Activated CD8-positive, alpha-beta memory T cell treated with anti-CD3 and anti-CD28 coated beads, Interleukin-2, amount 10 ng/mL, durations not matched to agents 7 days and 5 days (primary cell): ENCODE results near the gene PTPRT. TPM values are rescaled to one million over a fixed set of nuclear protein-coding genes. Genes with fewer than 3 reads are reported as not detected.

Source experiments
- ATAC-seq: fragments of 150-1000 bp; cut with Tn5 transposase; one replicate; pipeline ENCODE4 v1.10.0; 2021; ENCODE audit warnings: moderate library complexity
- CTCF ChIA-PET: fragments of 350-600 bp; sonication (Branson Sonifier 250); formaldehyde crosslinking; loops from one replicate; lab custom pipeline; 2021; ENCODE audit warnings: antibody characterized with exemption; lab: Charles Lee
- DNase-seq: peaks from one replicate; pipeline ENCODE4 v3.0.0-alpha.2; 2020
- H3K27ac Mint-ChIP-seq: one replicate; pipeline ENCODE4 v1.8.0; 2021; ENCODE audit warnings: mild to moderate bottlenecking, mixed read lengths
- H3K27me3 Mint-ChIP-seq: one replicate; pipeline ENCODE4 v1.8.0; 2021; ENCODE audit warnings: mixed read lengths
- H3K36me3 Mint-ChIP-seq: one replicate; pipeline ENCODE4 v1.8.0; 2021; ENCODE audit warnings: mild to moderate bottlenecking, mixed read lengths
- H3K4me1 Mint-ChIP-seq: one replicate; pipeline ENCODE4 v1.8.0; 2021; ENCODE audit warnings: mixed read lengths
- H3K4me3 Mint-ChIP-seq: one replicate; pipeline ENCODE4 v1.8.0; 2021; ENCODE audit warnings: mild to moderate bottlenecking, moderate library complexity, mixed read lengths
- H3K9me3 Mint-ChIP-seq: one replicate; pipeline ENCODE4 v1.8.0; 2022; ENCODE audit warnings: low read depth, mixed read lengths
- total RNA-seq, 2 experiments: library from RNA; stranded (reverse); gene quantifications; one replicate each; pipeline ENCODE4 v1.2.3, GENCODE V29; 2021

PTPRT gene
- total RNA-seq, 2 experiments from 2014 or later = not detected

DNA sequence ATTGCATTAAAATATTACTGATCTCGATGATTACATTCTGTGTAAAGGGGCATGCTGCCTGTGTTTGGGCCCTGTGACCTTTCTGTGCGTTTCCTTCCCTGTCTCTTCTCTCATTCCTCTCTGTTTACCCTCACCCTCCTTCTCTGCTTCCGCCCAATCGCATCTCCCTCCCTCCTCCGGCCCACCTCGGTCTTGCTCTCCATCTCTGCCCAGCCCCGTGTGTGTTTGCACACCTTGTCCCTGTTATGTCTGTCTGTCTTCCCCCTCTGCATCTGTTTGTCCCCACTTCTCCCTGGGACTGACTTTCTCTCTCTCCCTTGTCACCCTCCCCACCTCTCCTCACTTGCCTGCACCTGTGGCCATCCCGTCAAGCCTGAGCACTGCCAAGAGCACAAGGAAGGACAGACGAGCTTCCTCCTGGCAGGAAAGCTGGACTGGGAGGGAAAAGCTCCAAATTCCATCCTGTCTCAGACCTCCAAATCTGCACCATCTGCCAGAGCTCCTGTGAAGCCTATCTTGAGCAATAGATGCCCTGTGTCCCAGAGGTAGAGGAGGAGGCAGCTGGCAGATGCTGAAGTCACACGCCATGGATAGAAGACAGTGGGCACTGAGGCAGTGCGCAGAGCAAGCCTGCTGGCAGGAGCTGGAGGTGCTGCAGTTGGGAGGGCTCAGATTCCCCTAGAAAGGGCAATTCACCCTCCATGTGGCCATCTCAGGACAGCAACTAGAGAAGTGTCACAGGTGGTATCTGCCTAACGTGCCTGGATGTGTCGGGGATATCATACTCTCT is 172.3 kb downstream of the PTPRT start:
- H3K9me3 Mint-ChIP-seq = no peaks in the 10 kb centered on the region
- no peaks in the 10 kb centered on the region for H3K36me3 Mint-ChIP-seq
- no peaks in the 10 kb centered on the region for H3K4me1 Mint-ChIP-seq
- H3K27ac Mint-ChIP-seq = no peak overlapping the region
- CTCF ChIA-PET = no interaction called here
- ATAC-seq (no peak), DNase-seq (no peak)
- no peak overlapping the region for H3K4me3 Mint-ChIP-seq
- no peaks in the 10 kb centered on the region for H3K27me3 Mint-ChIP-seq

DNA sequence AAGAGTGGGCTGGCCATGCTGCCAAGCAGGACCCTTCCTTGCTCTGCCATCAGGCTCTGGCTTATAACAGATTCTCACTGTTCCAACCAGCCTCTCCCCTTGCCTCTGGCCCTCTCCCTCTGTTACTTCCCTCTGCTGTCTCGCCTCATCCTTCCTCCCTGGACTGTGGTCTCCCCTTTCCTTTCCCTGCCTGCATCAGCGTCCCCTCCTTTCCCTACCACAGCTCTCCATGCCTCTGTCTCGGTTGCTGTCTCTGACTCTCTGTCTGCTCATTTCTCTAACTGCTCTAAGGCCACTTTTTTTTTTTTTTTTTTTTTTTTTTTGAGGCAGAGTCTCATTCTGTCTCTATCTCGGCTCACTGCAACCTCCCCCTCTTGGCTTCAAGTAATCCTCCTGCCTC is 173.4 kb downstream of the PTPRT start:
- DNase-seq = no peak
- ATAC-seq = no peak
- Mint-ChIP-seq H3K4me1 (no peaks in the 10 kb centered on the region), H3K9me3 (no peaks in the 10 kb centered on the region), H3K36me3 (no peaks in the 10 kb centered on the region), H3K27me3 (no peaks in the 10 kb centered on the region), H3K27ac (no peak overlapping the region), H3K4me3 (no peak overlapping the region)
- CTCF ChIA-PET = no interaction called here

DNA sequence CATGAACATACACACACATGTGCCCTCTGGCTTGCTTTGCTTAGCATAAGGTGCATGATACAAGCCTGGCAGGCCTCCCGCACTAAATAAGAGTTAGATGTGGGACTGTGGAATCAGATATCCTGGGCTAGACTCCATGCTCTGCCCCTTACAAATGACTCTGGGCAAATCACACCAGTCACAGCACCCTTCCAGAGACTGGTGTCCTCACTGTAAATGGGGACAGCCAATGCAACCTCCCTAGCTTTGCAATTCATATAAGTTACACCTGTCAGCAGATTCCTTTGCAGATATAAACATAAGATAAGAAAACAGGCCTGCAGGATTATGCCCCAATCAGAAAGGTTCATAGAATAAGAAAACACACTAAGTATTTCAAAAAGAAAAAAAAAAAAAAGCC is 174.1 kb downstream of the PTPRT start:
- no peak overlapping the region for H3K4me3 Mint-ChIP-seq
- no peaks in the 10 kb centered on the region for H3K4me1 Mint-ChIP-seq
- H3K27ac Mint-ChIP-seq = no peak overlapping the region
- no peaks in the 10 kb centered on the region for H3K27me3 Mint-ChIP-seq
- CTCF ChIA-PET = no interaction called here
- no peaks in the 10 kb centered on the region for H3K36me3 Mint-ChIP-seq
- ATAC-seq (no peak), DNase-seq (no peak)
- H3K9me3 Mint-ChIP-seq = no peaks in the 10 kb centered on the region

DNA sequence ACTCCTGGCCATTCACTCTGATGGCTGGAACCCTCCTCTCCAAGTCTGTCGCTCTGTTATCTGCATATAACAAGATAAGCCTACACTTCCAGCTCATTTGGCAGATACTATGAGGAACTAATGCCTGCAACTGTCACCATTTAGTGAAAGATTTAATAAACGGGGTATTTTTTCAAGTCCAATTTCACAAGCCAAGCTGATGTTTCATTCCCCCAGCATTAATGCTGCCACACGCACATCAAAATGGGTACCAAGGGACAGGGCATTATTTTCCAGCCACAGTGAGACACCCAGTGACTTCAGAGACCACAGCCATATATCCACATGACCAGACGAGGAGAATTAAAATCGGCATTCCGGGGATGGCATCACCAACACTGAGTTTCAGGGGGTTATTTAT is 175.5 kb downstream of the PTPRT start:
- Mint-ChIP-seq H3K4me1 (no peaks in the 10 kb centered on the region), H3K9me3 (peaks cover 9% of the 10 kb centered on the region), H3K27ac (no peak overlapping the region), H3K4me3 (no peak overlapping the region), H3K27me3 (no peaks in the 10 kb centered on the region), H3K36me3 (no peaks in the 10 kb centered on the region)
- CTCF ChIA-PET = no interaction called here
- DNase-seq = no peak
- ATAC-seq = no peak

DNA sequence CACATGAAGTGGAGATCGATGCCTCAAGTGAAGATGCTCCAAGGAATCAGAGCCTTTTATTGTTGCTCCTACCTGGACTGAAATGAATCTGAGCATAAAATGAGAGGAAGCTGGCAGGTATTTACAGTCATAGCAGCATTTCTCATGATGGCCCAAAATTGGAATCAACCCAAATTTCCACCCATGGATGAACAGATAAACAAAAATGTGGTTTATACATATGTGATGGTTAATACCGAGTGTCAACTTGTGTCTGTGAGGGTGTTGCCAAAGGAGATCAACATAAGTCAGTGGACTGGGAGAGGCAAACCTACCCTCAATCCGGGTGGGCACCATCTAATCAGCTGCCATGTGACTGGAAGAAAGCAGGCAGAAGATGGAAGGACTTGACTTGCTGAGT is 178.2 kb downstream of the PTPRT start:
- no peaks in the 10 kb centered on the region for H3K36me3 Mint-ChIP-seq
- no peak for ATAC-seq
- peaks cover 9% of the 10 kb centered on the region for H3K9me3 Mint-ChIP-seq
- H3K27ac Mint-ChIP-seq = no peak overlapping the region
- no peaks in the 10 kb centered on the region for H3K4me1 Mint-ChIP-seq
- CTCF ChIA-PET = no interaction called here
- no peak overlapping the region for H3K4me3 Mint-ChIP-seq
- H3K27me3 Mint-ChIP-seq = no peaks in the 10 kb centered on the region
- no peak for DNase-seq

DNA sequence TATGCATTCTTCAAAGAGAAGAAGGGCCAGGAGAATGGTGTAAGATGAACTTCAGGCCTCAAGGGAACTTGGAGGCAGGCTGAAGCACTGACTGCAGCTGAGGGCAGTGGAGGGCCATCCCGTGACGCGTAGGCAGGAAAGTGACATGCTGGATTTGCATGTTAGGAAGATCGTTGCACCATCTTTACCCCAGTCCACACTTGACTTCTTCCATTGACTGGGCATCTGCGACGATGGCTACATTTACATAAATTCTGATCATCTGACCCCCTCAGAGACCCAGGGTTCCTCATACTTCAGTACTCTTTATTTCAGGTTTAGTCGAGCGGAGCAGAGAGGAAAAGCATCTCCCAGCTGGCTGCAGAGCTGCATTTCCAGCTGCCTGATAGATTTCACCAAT is 180.2 kb downstream of the PTPRT start:
- H3K27me3 Mint-ChIP-seq = no peaks in the 10 kb centered on the region
- ATAC-seq = no peak
- peaks cover 9% of the 10 kb centered on the region for H3K9me3 Mint-ChIP-seq
- DNase-seq = no peak
- H3K4me3 Mint-ChIP-seq = no peak overlapping the region
- no peaks in the 10 kb centered on the region for H3K36me3 Mint-ChIP-seq
- H3K4me1 Mint-ChIP-seq = no peaks in the 10 kb centered on the region
- CTCF ChIA-PET = no interaction called here
- no peak overlapping the region for H3K27ac Mint-ChIP-seq

DNA sequence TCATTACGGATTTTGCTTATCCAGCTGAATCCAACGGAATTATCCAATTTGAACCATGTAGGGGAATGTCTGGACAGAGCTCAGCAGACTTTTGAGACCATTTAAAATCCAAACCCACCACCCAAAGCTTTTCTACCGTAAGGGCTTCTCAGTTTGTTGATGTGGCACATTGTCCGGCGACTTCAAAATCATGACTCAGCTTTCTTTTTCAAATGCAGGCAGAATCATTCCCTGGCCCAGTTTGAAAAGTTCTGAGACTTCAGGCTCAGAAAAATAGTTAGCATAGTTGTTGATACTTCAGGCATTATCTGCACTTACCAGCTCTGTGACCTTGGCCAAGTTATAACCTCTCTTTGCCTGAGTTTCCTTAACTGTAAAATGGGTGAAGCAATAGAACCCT is 182.2 kb downstream of the PTPRT start:
- CTCF ChIA-PET = no interaction called here
- no peaks in the 10 kb centered on the region for H3K36me3 Mint-ChIP-seq
- no peak overlapping the region for H3K4me3 Mint-ChIP-seq
- H3K9me3 Mint-ChIP-seq = peaks cover 9% of the 10 kb centered on the region
- H3K27me3 Mint-ChIP-seq = no peaks in the 10 kb centered on the region
- no peaks in the 10 kb centered on the region for H3K4me1 Mint-ChIP-seq
- H3K27ac Mint-ChIP-seq = no peak overlapping the region
- no peak for ATAC-seq
- DNase-seq = no peak

DNA sequence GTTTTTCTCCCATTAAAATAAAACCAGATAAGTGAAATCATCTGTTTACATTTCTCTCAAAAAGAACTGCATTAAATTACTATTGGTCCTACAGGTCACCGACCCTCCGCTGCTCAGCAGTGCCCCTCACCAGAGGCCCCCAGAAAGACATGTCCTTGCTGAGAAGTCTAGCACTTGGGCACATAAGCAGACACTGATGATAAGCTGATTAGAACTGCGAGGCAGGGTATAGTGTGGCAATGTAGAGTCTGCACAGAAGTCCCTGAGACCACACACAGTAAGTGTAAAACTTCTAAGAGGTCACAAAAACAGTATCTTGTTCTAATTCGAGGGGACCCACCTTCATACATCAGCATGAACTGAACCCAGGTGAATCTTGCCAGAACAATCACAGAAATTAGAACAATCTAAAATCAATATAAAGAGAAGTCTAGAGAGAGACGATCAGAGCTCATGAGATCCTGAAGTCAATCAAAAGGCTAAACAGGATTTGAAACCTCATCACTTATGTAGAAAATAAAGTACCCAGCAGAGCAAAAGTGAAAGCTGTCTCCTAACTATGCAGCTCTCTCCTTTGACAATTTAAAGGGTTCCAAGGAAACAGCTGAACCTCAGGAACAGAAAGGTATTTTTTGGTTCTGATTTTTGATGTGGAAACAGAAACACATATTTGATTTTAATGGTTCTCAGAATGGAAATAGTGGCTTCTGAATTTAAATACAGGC is 182.9 kb downstream of the PTPRT start:
- Mint-ChIP-seq H3K36me3 (no peaks in the 10 kb centered on the region), H3K27ac (no peak overlapping the region), H3K4me1 (no peaks in the 10 kb centered on the region), H3K4me3 (no peak overlapping the region), H3K27me3 (no peaks in the 10 kb centered on the region), H3K9me3 (peaks cover 9% of the 10 kb centered on the region)
- DNase-seq (no peak), ATAC-seq (no peak)
- CTCF ChIA-PET = no interaction called here

DNA sequence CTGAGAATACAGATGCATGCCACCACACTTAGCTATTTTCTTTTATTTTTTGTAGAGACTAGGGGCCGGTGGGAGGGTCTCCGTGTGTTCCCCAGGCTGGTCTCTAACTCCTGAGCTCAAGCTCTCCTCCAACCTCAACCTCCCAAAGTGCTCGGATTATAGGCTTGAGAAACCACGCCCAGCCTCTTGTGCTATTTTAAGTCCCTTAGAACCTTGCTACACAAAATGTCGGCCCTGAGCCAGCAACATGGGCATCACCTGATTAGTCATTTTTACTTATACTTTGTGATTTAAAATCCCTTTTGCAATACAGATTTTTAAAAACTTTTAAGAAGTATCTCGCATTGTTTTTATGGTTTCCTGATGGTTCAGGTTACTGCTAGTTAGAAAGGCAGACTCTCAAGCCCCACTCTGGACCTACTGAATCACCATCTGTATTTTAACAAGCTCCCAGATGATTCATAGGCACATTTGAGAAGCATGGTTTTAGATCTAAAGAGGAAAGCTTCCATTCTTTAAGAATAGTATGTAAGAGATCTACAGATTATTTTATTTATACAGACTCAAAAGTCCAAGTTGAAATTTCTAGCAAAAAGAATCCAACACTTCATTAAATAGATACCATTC is 186.3 kb downstream of the PTPRT start:
- H3K4me3 Mint-ChIP-seq = no peak overlapping the region
- no peak for ATAC-seq
- no peaks in the 10 kb centered on the region for H3K9me3 Mint-ChIP-seq
- no peaks in the 10 kb centered on the region for H3K4me1 Mint-ChIP-seq
- CTCF ChIA-PET = no interaction called here
- no peak overlapping the region for H3K27ac Mint-ChIP-seq
- H3K27me3 Mint-ChIP-seq = no peaks in the 10 kb centered on the region
- DNase-seq = no peak
- H3K36me3 Mint-ChIP-seq = no peaks in the 10 kb centered on the region

DNA sequence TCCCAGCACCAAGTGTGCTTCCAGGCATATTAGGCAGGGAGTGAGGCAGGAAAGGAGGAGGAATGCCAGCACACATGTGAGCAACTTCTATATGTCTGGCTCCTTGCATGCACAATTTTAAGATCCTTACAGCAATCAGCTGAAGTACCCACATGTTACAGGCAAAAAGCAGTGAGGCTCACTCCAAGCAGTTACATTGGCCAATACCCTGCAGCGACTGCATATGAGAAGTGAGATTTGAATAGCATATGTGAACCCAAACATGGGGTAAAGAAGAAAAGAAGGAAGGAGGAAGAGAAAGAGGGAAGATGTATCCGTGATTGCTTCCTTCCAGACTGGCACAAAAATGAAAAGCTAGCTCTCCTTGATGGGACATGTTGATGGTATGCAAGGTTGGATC is 193.6 kb downstream of the PTPRT start:
- ATAC-seq (no peak), DNase-seq (no peak)
- H3K4me3 Mint-ChIP-seq = no peak overlapping the region
- CTCF ChIA-PET = no interaction called here
- H3K4me1 Mint-ChIP-seq = no peaks in the 10 kb centered on the region
- H3K9me3 Mint-ChIP-seq = peaks cover 4% of the 10 kb centered on the region
- H3K27ac Mint-ChIP-seq = no peak overlapping the region
- no peaks in the 10 kb centered on the region for H3K27me3 Mint-ChIP-seq
- no peaks in the 10 kb centered on the region for H3K36me3 Mint-ChIP-seq

DNA sequence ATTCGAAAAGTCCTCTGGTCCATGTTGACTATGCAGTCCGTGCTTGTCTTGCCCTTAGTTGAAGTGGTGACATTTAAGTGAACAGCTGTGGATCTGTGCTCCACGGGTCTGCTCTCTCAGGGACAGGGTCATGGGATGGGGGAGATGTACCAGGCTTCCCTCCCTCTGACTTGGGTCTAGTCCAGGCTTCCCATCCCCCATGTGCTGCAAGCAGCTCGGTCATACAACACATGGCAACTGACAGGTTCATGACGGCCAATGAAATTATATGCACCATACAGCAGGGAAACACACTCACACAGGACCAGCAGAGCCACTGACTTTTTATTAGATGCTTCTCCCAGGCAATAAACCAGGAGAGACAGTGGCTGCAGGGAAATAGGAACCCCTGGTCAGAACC is 201.4 kb downstream of the PTPRT start:
- CTCF ChIA-PET = no interaction called here
- Mint-ChIP-seq H3K4me3 (no peak overlapping the region), H3K27ac (no peak overlapping the region)

DNA sequence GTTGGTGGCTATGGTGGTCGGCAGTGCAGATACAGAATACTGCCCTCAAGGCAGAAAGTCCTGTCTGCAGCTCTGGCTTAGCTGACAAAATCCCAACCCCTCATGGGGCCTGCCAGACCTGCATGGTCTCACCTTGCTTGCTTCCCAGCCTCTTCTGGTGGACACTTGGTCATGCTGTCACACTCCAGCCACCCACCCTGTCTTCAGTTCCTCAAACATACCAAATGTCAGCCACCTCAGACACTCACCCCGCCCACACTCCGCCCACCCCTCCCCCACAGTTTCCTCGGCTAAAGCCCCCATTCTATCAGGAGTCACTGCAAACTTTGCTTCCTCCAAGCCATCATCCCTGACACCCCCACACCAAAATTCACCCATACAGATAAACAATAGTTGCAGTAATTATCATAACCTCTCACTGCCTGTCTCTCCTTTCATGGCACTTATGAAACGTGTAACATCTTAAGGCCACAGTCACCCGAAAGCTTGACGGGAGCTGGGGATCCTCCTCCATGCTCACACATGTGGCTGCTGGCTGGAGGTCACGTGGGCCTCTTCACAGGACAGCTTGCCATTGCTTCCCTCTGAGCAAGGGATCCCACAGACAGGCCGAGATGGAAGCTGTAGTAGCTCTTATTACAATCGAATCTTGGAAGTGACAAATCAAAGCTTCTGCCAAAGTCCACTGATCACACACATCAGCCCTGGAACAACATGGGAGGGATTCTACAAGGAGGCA is 202.2 kb downstream of the PTPRT start:
- Mint-ChIP-seq H3K4me3 (no peak overlapping the region), H3K27me3 (no peaks in the 10 kb centered on the region), H3K9me3 (peaks cover 2% of the 10 kb centered on the region), H3K4me1 (no peaks in the 10 kb centered on the region), H3K36me3 (no peaks in the 10 kb centered on the region), H3K27ac (no peak overlapping the region)
- ATAC-seq = no peak
- CTCF ChIA-PET = no interaction called here
- no peak for DNase-seq

More for the DNA sequence above, 201.4 kb downstream of the PTPRT start:
- no peak for DNase-seq
- no peak for ATAC-seq
- Mint-ChIP-seq H3K4me1 (no peaks in the 10 kb centered on the region), H3K9me3 (peaks cover 2% of the 10 kb centered on the region), H3K27me3 (no peaks in the 10 kb centered on the region), H3K36me3 (no peaks in the 10 kb centered on the region)

DNA sequence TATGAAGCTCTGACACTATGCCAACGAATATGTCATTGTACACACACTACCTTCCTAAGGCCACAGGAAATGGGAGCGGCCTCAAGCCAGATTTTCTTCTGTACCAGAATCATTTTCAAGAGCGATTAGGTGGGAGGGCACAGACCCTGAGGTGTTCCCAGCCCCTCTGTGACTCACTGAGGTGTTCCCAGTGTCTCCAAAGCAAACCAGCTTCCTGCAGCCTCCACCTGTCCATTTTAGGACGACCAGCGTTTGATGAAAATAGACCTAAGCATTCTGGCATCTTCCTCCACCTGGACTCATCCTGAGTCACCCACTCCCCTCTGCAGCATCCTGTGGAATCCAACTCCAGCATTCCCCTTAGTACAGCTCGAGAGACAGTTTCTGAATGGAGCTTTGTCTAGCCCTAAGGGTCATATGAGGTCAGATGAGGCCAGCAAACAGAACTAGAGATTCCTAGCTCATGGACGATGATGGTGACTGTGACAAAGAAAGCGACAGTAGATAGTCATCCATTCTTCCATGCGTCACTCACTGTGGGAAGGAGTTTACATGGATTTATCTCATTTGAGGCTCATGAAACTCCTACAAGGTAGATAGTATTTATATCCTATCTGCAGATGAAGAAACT is 203.4 kb downstream of the PTPRT start:
- Mint-ChIP-seq H3K27me3 (no peaks in the 10 kb centered on the region), H3K27ac (no peak overlapping the region), H3K36me3 (no peaks in the 10 kb centered on the region), H3K4me1 (no peaks in the 10 kb centered on the region), H3K9me3 (peaks cover 6% of the 10 kb centered on the region), H3K4me3 (no peak overlapping the region)
- ATAC-seq (no peak), DNase-seq (no peak)
- CTCF ChIA-PET = no interaction called here
